GM19324 (cell line): ENCODE measurements around the gene POLG.

ENCODE experiments used
- ATAC-seq: cut with Tn5 transposase; IDR thresholded peaks from one replicate; pipeline ENCODE4 v1.9.1; 2021; ENCODE audit warnings: mild to moderate bottlenecking, moderate library complexity; ENCODE audit not compliant: unreplicated experiment, low FRiP score

Gene POLG

GRCh38 chr15:89328398-89329254 lies 6.0 kb downstream of the POLG start:
- ATAC-seq = no peak

- no peak for ATAC-seq
Measured at GRCh38 chr15:89327113-89327512, 7.5 kb downstream of the POLG start.

- ATAC-seq = no peak
Measured at GRCh38 chr15:89326316-89326715, 8.3 kb downstream of the POLG start.

- no peak for ATAC-seq
Measured at GRCh38 chr15:89325039-89325803, 9.4 kb downstream of the POLG start.

- ATAC-seq = no peak
Measured at GRCh38 chr15:89323825-89324224, 10.8 kb downstream of the POLG start.

GRCh38 chr15:89322822-89323221 lies 11.8 kb downstream of the POLG start:
- no peak for ATAC-seq

- ATAC-seq = no peak
Measured at GRCh38 chr15:89321521-89322410, 12.9 kb downstream of the POLG start.

- no peak for ATAC-seq
Measured at GRCh38 chr15:89320200-89320599, 14.4 kb downstream of the POLG start.

GRCh38 chr15:89319678-89320077 lies 14.9 kb downstream of the POLG start:
- ATAC-seq = no peak

- ATAC-seq = no peak
Measured at GRCh38 chr15:89317186-89317720, 17.4 kb downstream of the POLG start.

GRCh38 chr15:89316504-89316903 lies 18.1 kb downstream of the POLG start:
- no peak for ATAC-seq

GRCh38 chr15:89315375-89315929 lies 19.2 kb downstream of the POLG start:
- no peak for ATAC-seq

- ATAC-seq = no peak
Measured at GRCh38 chr15:89309993-89310392, 24.6 kb downstream of the POLG start.

GRCh38 chr15:89308236-89308635 lies 26.4 kb downstream of the POLG start:
- no peak for ATAC-seq

GRCh38 chr15:89307791-89308190 lies 26.8 kb downstream of the POLG start:
- ATAC-seq = no peak

GRCh38 chr15:89307046-89307587 lies 27.5 kb downstream of the POLG start:
- no peak for ATAC-seq

- no peak for ATAC-seq
Measured at GRCh38 chr15:89305395-89305794, 29.2 kb downstream of the POLG start.

- no peak for ATAC-seq
Measured at GRCh38 chr15:89303986-89304385, 30.6 kb downstream of the POLG start.

- no peak for ATAC-seq
Measured at GRCh38 chr15:89301304-89302089, 33.1 kb downstream of the POLG start.
